Osteocyte (in vitro differentiated cells): Measurements from ENCODE around the gene MED16. TPM values are rescaled to one million over a fixed set of nuclear protein-coding genes. Genes with fewer than 3 reads are reported as not detected.

Experiments used
- DNase-seq: peaks from one replicate; pipeline ENCODE4 v3.0.0; 2021; ENCODE audit warnings: mixed read lengths; ENCODE audit not compliant: unreplicated experiment; ENCODE audit errors: extremely low spot score
- H3K27ac Mint-ChIP-seq: one replicate; pipeline ENCODE4 v1.8.0; 2021; ENCODE audit warnings: mild to moderate bottlenecking, mixed read lengths; ENCODE audit not compliant: unreplicated experiment
- H3K27me3 Mint-ChIP-seq: one replicate; pipeline ENCODE4 v1.8.0; 2021; ENCODE audit warnings: mixed read lengths; ENCODE audit not compliant: unreplicated experiment
- H3K36me3 Mint-ChIP-seq: one replicate; pipeline ENCODE4 v1.8.0; 2021; ENCODE audit warnings: mixed read lengths; ENCODE audit not compliant: unreplicated experiment
- H3K4me1 Mint-ChIP-seq: one replicate; pipeline ENCODE4 v1.8.0; 2021; ENCODE audit warnings: mixed read lengths; ENCODE audit not compliant: unreplicated experiment
- H3K4me3 Mint-ChIP-seq: one replicate; pipeline ENCODE4 v1.8.0; 2021; ENCODE audit warnings: mild to moderate bottlenecking, moderate library complexity, mixed read lengths; ENCODE audit not compliant: unreplicated experiment
- H3K9me3 Mint-ChIP-seq: one replicate; pipeline ENCODE4 v1.8.0; 2021; ENCODE audit warnings: mixed read lengths; ENCODE audit not compliant: unreplicated experiment
- total RNA-seq: library from RNA; stranded (reverse); gene quantifications from 2 replicates; pipeline ENCODE4 v1.2.1, GENCODE V29; 2021
- TF ChIP-seq, protein P1 (sequence below): fragments of 200-600 bp; sonication (generic); IDR thresholded peaks from 2 replicates; pipeline ENCODE4 v1.5.0; 2021; ENCODE audit warnings: antibody characterized with exemption, mild to moderate bottlenecking, moderate library complexity

MED16 gene
- total RNA-seq, 1 donor from 2014 or later: 72.3 TPM

DNA sequence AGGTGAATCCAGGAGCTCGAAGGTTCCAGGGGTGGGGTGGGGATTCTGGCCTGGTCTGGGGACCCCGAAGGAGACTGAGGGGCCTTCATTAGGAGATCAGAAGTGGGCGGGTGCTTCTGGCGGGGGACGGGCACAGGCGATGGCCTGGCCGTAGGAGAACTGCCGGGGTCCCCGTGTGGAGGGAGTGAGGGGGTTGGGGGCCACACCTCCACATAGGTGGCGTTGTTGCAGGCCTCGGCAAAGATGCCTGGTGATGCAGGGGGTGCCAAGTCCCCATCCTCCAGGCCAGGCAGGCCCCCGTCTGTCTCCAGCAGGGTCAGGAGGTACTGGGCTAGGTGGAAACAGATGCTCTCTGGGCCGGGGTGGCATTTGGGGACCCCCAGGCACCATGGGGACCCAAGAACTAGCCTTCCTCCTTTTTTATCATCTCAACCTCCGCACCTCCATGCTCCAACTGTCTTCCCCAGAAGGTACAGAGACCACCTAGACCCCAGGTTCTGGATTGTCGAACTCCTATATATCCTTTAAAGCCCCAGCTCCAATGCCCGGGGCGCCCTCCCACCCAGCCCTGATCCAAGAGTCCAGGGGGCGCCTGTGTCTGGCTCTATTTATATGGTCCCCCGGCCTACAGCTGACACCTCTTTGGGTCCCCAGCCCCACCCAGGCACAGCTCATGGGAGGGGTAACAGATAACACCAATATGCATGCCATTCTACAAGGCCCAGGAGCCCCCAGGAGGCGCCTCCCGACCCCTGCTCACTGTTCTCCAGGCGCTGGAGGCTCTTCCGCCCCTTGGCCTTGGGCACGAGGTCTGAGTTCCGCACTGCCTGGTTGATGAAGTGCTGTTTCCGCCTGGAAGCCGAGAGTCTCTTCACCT is 8.5 kb upstream of the MED16 start:
- Mint-ChIP-seq H3K4me3 (no peak overlapping the region), H3K4me1 (peaks cover 6% of the 10 kb centered on the region), H3K27ac (no peak overlapping the region), H3K9me3 (no peaks in the 10 kb centered on the region), H3K27me3 (no peaks in the 10 kb centered on the region), H3K36me3 (peaks cover 14% of the 10 kb centered on the region)
- no peak for DNase-seq
- TF ChIP-seq, protein P1, sequence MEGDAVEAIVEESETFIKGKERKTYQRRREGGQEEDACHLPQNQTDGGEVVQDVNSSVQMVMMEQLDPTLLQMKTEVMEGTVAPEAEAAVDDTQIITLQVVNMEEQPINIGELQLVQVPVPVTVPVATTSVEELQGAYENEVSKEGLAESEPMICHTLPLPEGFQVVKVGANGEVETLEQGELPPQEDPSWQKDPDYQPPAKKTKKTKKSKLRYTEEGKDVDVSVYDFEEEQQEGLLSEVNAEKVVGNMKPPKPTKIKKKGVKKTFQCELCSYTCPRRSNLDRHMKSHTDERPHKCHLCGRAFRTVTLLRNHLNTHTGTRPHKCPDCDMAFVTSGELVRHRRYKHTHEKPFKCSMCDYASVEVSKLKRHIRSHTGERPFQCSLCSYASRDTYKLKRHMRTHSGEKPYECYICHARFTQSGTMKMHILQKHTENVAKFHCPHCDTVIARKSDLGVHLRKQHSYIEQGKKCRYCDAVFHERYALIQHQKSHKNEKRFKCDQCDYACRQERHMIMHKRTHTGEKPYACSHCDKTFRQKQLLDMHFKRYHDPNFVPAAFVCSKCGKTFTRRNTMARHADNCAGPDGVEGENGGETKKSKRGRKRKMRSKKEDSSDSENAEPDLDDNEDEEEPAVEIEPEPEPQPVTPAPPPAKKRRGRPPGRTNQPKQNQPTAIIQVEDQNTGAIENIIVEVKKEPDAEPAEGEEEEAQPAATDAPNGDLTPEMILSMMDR: no peak

DNA sequence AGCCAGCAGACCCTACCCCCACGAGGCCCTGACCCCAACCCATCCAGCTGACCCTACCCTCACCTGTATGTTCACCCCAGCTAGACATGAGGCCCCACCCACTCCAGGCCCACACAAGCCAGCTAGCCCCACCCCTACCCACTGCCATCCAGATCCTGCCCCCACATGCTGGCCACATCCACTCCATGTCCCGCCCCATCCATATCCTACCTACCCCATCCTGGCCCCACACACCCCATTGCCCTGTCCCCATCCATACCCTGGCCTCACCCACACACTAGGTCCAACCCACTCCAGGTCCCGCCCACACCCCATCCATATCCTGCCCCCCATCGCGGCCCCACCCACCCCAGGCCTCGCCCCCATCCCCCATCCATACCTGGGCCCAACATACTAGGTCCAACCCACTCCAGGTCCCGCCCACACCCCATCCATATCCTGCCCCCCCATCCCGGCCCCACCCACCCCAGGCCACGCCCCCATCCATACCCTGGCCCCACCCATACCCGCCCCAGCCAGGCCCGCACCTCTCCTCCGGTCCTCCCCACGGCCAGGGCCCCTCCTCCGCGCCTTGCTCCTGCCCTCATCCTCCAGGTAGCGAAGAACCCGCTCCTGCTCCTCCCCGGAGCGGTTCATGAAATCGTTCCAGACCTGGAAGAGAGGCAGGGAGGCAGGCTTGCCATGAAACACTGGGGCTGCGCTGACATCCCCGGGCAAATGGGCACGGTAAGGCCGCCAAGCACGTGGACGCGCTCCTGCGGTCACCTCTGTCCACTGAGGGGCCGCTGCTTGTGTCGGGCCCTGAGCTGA is 7.5 kb upstream of the MED16 start:
- Mint-ChIP-seq H3K4me3 (no peak overlapping the region), H3K27ac (no peak overlapping the region), H3K27me3 (no peaks in the 10 kb centered on the region), H3K9me3 (no peaks in the 10 kb centered on the region), H3K4me1 (peaks cover 6% of the 10 kb centered on the region), H3K36me3 (peaks cover 14% of the 10 kb centered on the region)
- DNase-seq: no peak
- TF ChIP-seq, protein P1: no peak

DNA sequence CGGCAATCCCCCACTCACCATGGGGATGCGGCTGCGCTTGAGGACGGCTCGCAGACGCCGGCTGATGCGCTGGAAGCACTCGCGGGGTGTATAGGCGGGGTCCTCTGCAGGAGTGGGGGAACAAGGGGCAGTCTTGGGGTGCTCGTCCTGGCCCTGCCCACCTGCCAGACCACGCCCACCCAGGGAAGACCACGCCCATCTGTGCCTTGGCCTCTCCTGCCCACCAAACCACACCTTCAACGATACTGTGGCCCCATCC is 7.0 kb upstream of the MED16 start:
- TF ChIP-seq, protein P1: no peak
- no peak overlapping the region for H3K4me3 Mint-ChIP-seq
- peaks cover 6% of the 10 kb centered on the region for H3K4me1 Mint-ChIP-seq
- H3K9me3 Mint-ChIP-seq: no peaks in the 10 kb centered on the region
- no peaks in the 10 kb centered on the region for H3K27me3 Mint-ChIP-seq
- no peak overlapping the region for H3K27ac Mint-ChIP-seq
- DNase-seq: no peak
- peaks cover 14% of the 10 kb centered on the region for H3K36me3 Mint-ChIP-seq

DNA sequence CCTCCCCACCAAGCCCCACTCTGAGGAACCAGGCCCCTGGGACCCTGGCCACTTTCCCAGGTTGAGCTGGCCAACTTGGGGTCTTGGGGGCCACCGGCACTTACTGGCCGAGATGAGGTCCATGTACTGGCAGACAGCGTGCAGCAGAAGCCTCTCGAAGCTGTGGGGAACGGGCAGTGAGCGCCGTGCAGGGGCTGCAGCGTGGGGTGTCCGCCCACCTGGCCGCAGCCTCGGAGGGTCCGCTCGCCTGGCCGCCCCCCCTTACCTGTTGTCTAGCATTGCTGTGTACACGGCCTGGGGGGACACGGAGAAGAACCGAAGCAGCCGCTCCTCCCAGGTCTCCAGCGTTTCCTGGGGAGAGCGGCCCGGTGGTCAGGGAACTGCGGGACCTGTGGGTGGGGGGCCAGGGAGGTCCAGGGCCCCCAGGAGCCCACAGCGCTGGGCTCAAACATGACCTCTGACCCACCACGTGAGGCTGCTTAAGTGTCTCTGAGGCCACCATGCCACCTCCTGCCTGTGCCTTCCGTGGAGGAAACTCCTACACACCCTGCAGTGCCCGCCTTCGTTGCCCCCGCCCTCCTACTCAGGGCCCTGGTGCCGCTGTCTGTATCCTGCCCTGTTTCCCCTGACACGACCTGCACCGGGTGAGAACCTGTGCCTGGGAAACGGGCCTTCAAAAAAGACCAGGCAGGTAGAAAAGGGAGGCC is 6.5 kb upstream of the MED16 start:
- Mint-ChIP-seq H3K27ac (no peak overlapping the region), H3K27me3 (no peaks in the 10 kb centered on the region), H3K4me1 (peaks cover 6% of the 10 kb centered on the region), H3K4me3 (no peak overlapping the region), H3K9me3 (no peaks in the 10 kb centered on the region), H3K36me3 (peaks cover 13% of the 10 kb centered on the region)
- TF ChIP-seq, protein P1: no peak
- DNase-seq: no peak

DNA sequence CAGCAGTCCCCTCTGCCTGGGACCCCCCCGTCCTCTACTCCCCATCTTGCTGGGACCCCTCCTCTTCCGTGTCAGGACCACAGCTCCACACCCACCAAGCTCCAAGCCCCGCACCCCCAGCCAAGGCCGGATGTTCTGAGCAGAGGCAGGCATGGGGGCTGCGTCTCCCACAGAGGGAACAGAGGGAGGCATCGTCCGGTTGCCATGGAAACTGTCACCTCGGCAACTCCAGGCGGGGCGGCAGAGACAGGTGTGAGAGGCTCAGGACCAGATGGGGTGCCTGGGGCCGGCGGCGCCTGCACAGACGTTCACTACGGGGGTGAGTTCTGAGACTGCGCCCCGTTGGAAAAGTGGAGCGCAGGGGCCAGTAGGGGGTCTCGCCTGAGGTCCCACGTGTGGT is 5.7 kb upstream of the MED16 start:
- Mint-ChIP-seq H3K27me3 (no peaks in the 10 kb centered on the region), H3K9me3 (no peaks in the 10 kb centered on the region), H3K4me3 (no peak overlapping the region), H3K4me1 (peaks cover 6% of the 10 kb centered on the region), H3K36me3 (peaks cover 9% of the 10 kb centered on the region), H3K27ac (no peak overlapping the region)
- TF ChIP-seq, protein P1: no peak
- DNase-seq: no peak
